ENCODE results near the gene HLA-DPB1.

The HLA-DPB1 gene

DNA sequence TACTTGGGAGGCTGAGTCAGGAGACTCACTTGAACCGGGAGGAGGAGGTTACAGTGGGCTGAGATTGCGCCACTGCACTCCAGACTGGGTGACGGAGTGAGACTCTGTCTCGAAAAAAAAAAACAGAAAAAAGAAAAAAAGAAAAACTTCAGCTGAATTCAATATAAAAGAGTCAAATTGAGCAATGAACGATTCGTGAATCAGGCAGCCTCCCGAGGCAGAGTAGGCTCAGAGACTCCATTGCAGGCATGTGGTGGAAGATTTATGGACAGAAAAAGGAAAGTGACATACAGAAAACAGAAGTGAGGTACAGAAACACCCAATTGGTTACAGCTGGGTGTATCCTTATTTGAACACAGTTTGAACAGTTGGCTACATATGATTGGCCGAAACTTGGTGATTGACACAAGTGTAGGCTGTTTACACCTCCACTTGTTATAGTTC lies 56.3 kb downstream of the HLA-DPB1 start:
- H3K27me3 Mint-ChIP-seq, result peaks cover 24% of the 10 kb centered on the region
- no peaks in the 10 kb centered on the region for H3K9me3 Mint-ChIP-seq
- no peak overlapping the region for H3K4me3 Mint-ChIP-seq
- ATAC-seq (replicated peaks; ENCODE audit: extremely low read depth, poor library complexity, severe bottlenecking) (no peak), DNase-seq (ENCODE audit: low spot score in 2 of 2) (no peak)
- no peaks in the 10 kb centered on the region for H3K4me1 Mint-ChIP-seq
- H3K36me3 Mint-ChIP-seq (ENCODE audit: insufficient read depth), result peaks cover 1% of the 10 kb centered on the region
- H3K27ac Mint-ChIP-seq (ENCODE audit: low read depth), result no peak overlapping the region

DNA sequence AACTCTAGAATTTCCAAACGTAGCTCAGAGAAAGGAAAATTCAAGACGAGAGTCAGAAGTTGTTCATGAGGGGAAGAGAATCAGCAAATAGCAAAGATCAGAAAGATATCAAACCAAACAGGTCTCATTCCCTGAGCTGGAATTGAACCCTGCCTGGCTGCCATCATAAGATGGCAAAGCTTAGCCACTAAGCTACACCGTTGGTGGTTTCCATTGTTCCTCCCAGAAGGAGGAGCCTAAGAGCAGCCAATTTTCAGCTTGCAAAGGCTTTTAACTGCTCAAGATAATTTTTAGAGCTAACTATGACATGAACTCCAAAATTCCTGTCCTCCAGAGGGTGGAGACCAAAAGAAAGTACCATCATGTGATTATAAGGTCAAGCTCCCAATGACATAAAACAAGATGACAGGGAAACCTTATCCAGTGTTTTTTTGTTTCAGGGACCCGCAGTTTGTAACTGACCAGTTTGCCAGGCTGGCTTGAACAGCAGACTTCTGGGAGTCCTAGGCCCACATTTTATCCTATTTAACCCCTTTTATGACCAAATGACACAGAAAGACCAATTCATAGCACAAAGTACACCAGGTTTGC lies 60.6 kb downstream of the HLA-DPB1 start:
- no peak for DNase-seq (ENCODE audit: low spot score in 2 of 2)
- ATAC-seq (replicated peaks; ENCODE audit: extremely low read depth, poor library complexity, severe bottlenecking), result no peak
- no peaks in the 10 kb centered on the region for H3K4me1 Mint-ChIP-seq
- H3K4me3 Mint-ChIP-seq, result no peak overlapping the region
- peaks cover 4% of the 10 kb centered on the region for H3K36me3 Mint-ChIP-seq (ENCODE audit: insufficient read depth)
- no peak overlapping the region for H3K27ac Mint-ChIP-seq (ENCODE audit: low read depth)
- peaks cover 26% of the 10 kb centered on the region for H3K27me3 Mint-ChIP-seq
- H3K9me3 Mint-ChIP-seq, result no peaks in the 10 kb centered on the region

All from central memory CD8-positive, alpha-beta T cell (primary cell).